ENCODE data around the gene TMPRSS4.

Gene TMPRSS4

DNA sequence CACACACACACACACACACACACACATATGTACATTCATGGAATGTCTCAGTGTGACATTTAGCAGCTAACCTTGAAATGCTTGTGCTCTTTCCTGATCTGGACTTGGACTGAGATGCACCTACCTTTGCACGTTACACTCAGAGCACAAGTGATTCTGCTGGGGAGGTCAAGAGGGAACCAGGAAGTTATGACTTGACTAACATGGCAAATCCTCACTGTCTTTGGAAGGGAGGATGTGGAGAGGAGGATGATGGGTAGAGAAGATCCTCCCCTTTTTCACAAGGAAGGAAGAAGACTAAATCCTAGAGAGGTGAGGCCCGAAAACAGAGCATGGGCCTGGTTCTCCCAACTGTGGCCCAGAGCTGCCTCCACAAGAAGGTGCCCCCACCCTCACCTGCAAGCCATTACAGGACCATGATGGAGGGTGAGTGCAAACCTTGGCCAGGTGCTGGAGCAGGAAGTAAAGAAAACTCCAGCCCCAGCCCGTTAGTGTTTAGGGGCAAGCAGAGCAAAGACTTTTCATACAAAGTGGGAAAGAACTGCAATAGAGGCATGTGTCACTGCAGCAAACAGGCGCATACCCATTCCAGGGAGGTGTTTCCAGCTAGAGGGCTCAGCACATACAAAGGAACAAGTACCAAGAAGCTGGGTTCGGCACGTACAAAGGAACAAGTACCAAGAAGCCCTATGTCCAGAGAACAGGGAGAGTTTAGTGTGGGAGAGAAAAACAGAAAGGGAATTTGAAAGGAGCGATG, 49.4 kb downstream of the TMPRSS4 start:
- TF ChIP-seq JUND (IDR thresholded peaks at IDR 0.05; ENCODE audit: low read depth), result no peak; the same call in 1 of the 2 replicates
- in situ Hi-C loops (cut with HindIII; ENCODE audit: low pct_unique_long_range_greater_than_20kb, low sequenced_read_pairs), result no loop called here
- peak in 1 of 2 experiments; percentile 85 for DNase-seq (ENCODE audit: low read depth in 1 of 2, low spot score in 1 of 2)

- in situ Hi-C loops (cut with HindIII; ENCODE audit: low pct_unique_long_range_greater_than_20kb, low sequenced_read_pairs), result no loop called here
- no peak for TF ChIP-seq JUND (IDR thresholded peaks at IDR 0.05; ENCODE audit: low read depth)
- DNase-seq (ENCODE audit: low read depth in 1 of 2, low spot score in 1 of 2), result no peak
Observed at GRCh38 chr11:118128310-118128709, 51.4 kb downstream of the TMPRSS4 start.

- no peak for DNase-seq (ENCODE audit: low read depth in 1 of 2, low spot score in 1 of 2)
- no peak for TF ChIP-seq JUND (IDR thresholded peaks at IDR 0.05; ENCODE audit: low read depth)
- in situ Hi-C loops (cut with HindIII; ENCODE audit: low pct_unique_long_range_greater_than_20kb, low sequenced_read_pairs), result no loop called here
Observed at GRCh38 chr11:118128721-118129470, 52.0 kb downstream of the TMPRSS4 start.

- no peak for DNase-seq (ENCODE audit: low read depth in 1 of 2, low spot score in 1 of 2)
- no peak for TF ChIP-seq JUND (IDR thresholded peaks at IDR 0.05; ENCODE audit: low read depth)
Observed at GRCh38 chr11:118129471-118130172, 52.7 kb downstream of the TMPRSS4 start.

DNA sequence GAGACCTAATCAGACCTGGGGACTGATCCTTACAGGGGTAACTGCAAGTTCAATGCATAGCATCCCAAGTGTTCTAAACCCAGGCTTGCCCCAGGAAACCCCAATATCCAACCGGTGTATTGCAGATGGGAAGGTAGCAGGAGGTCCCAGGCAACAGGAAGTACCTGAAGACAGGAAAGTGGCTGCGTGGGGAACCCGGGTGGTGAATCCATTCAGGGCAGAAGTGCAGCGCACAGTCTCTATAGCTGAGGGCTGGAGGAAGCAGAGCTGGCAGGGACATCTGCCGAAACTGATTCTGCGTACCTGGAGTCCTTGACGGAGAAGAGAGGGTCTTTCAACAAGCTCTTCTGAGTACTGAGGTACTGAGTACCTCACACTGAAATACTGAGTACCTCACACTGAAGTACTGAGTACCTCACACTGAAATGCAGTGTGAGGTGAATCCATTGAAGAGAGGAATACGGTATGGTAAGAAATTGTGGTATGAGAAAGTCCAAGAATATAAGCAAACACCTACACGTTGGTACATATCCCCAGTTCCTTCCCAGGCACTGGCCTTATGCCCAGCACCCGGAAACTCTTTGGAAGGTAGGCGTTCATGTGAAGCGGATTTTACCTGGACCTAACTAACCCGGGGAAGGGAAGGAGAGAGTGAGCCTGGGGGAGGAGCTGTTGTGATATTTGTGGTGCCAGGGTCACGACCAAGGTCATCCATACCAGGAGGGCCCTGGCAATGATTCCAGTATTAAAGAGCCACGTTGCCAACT, 55.7 kb downstream of the TMPRSS4 start:
- no peak for TF ChIP-seq JUND (IDR thresholded peaks at IDR 0.05; ENCODE audit: low read depth)
- in situ Hi-C loops (cut with HindIII; ENCODE audit: low pct_unique_long_range_greater_than_20kb, low sequenced_read_pairs), result no loop called here
- no peak for DNase-seq (ENCODE audit: low read depth in 1 of 2, low spot score in 1 of 2)

More at GRCh38 chr11:118129471-118130172, 52.7 kb downstream of the TMPRSS4 start:
- in situ Hi-C loops (cut with HindIII; ENCODE audit: low pct_unique_long_range_greater_than_20kb, low sequenced_read_pairs), result no loop called here

GRCh38 chr11:118133816-118134215, 56.9 kb downstream of the TMPRSS4 start:
- no peak for TF ChIP-seq JUND (IDR thresholded peaks at IDR 0.05; ENCODE audit: low read depth)
- in situ Hi-C loops (cut with HindIII; ENCODE audit: low pct_unique_long_range_greater_than_20kb, low sequenced_read_pairs), result no loop called here
- no peak for DNase-seq (ENCODE audit: low read depth in 1 of 2, low spot score in 1 of 2)

DNA sequence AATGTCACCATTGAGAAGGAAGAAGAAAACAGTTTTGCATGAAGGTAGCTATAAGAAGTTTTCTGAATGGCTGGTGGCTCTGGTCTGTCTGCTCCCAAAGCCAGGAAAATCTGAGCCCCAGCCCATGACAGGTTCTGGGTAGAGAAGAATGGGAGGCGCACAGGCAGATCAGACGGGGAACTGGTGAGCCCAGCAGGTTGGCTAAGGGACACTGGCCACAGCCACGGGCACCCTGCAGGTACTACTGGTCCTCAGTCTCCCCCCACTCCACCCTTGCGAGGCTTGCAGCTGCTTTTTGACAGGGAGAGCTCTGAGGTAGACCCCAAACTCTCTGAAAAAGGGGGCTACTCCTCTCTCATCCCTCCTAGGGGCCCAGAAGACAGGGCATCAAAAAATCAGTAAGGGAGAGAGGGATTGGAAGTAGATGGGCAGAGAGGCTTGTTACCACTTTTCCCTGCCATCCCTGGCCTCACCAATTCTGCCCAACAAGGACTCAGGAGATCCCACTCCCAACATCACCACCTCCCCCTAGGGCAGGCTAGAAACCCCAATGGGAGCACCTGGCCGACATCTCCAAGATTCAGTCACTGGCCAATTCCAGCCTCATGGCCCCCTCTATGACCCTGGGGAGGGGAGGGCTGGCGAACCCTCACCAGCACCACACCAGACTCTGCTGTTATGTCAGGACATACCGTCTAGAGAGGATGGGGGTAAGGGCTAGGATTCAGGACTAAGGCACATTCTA, 58.3 kb downstream of the TMPRSS4 start:
- TF ChIP-seq JUND (IDR thresholded peaks at IDR 0.05; ENCODE audit: low read depth), result no peak
- in situ Hi-C loops (cut with HindIII; ENCODE audit: low pct_unique_long_range_greater_than_20kb, low sequenced_read_pairs), result no loop called here
- DNase-seq (ENCODE audit: low read depth in 1 of 2, low spot score in 1 of 2), result no peak

DNA sequence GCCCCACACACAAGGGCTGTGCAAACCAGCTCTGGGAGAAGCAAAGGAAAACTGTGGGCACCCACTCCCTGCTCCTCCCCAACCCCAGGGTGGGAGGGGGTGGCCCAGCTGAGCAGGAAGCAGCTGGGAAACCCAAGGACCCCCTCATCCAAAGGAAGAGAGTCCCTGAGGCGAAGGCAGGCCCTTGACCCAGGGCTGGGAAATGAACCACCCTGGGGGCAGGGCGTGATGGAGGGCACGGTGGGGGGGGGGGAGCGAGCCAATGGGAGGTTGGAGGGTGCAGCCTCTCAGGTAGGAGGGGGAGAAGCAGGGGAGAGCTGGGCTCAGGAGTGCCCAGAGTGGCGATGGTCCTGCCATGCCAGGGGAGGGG, 58.9 kb downstream of the TMPRSS4 start:
- no peak for TF ChIP-seq JUND (IDR thresholded peaks at IDR 0.05; ENCODE audit: low read depth)
- in situ Hi-C loops (cut with HindIII; ENCODE audit: low pct_unique_long_range_greater_than_20kb, low sequenced_read_pairs), result no loop called here
- no peak for DNase-seq (ENCODE audit: low read depth in 1 of 2, low spot score in 1 of 2)

DNA sequence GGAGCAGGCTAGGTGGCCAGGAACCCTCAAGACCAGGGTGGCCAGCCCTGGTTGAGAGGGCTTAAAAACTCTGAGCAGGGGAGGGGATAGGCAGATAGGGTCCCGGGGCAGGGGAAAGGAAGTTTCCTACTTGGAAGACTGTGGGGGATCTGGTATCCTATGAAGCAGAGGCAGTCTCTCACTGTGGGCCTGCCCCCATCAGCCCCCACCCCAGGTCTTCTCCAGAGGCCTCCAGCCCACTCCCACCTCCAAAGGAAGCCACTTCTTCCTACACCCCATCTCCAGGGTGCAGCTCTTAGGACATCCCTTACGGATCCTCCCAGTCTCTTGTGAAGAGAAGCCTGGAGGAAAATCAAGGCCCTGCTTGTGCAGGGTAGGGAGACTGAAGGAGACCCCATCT, 59.5 kb downstream of the TMPRSS4 start:
- DNase-seq (ENCODE audit: low read depth in 1 of 2, low spot score in 1 of 2), result no peak
- TF ChIP-seq JUND (IDR thresholded peaks at IDR 0.05; ENCODE audit: low read depth), result no peak

GRCh38 chr11:118136801-118137200, 59.9 kb downstream of the TMPRSS4 start:
- TF ChIP-seq JUND (IDR thresholded peaks at IDR 0.05; ENCODE audit: low read depth), result no peak
- in situ Hi-C loops (cut with HindIII; ENCODE audit: low pct_unique_long_range_greater_than_20kb, low sequenced_read_pairs), result no loop called here
- no peak for DNase-seq (ENCODE audit: low read depth in 1 of 2, low spot score in 1 of 2)

More for the DNA sequence above, 59.5 kb downstream of the TMPRSS4 start:
- in situ Hi-C loops (cut with HindIII; ENCODE audit: low pct_unique_long_range_greater_than_20kb, low sequenced_read_pairs), result no loop called here

- in situ Hi-C loops (cut with HindIII; ENCODE audit: low pct_unique_long_range_greater_than_20kb, low sequenced_read_pairs), result no loop called here
- TF ChIP-seq JUND (IDR thresholded peaks at IDR 0.05; ENCODE audit: low read depth), result no peak
- DNase-seq (ENCODE audit: low read depth in 1 of 2, low spot score in 1 of 2), result no peak
Observed at GRCh38 chr11:118138839-118139420, 62.1 kb downstream of the TMPRSS4 start.
